Neural progenitor cell (in vitro differentiated cells): Measurements from ENCODE around the gene ANKRD62. TPM values are rescaled to one million over a fixed set of nuclear protein-coding genes. Genes with fewer than 3 reads are reported as not detected.

Source experiments
- DNase-seq: peaks from one replicate; pipeline ENCODE4 v3.0.0-alpha.2; 2016; ENCODE audit warnings: low spot score
- H2AFZ ChIP-seq: fragments of 200-600 bp; sonication (generic); replicated peaks from 2 replicates; pipeline ENCODE4 v1.6.1; 2016; ENCODE audit warnings: antibody characterized with exemption
- H3F3A ChIP-seq: fragments of 200-600 bp; sonication (generic); 2 replicates; pipeline ENCODE4 v1.6.1; 2016; ENCODE audit warnings: antibody characterized with exemption, low read depth
- H3K27ac ChIP-seq: fragments of 200-600 bp; sonication (generic); 2 replicates; pipeline ENCODE4 v1.5.1; 2016; ENCODE audit warnings: mild to moderate bottlenecking
- H3K27me3 ChIP-seq: fragments of 200-600 bp; sonication (generic); 2 replicates; pipeline ENCODE4 v1.6.1; 2016; ENCODE audit warnings: mild to moderate bottlenecking, moderate library complexity
- H3K36me3 ChIP-seq: fragments of 200-600 bp; sonication (generic); 2 replicates; pipeline ENCODE4 v1.5.1; 2016
- H3K4me1 ChIP-seq: fragments of 200-600 bp; sonication (generic); 2 replicates; pipeline ENCODE4 v1.6.1; 2016; ENCODE audit warnings: mixed run types
- H3K4me2 ChIP-seq: fragments of 200-600 bp; sonication (generic); 2 replicates; pipeline ENCODE4 v1.6.1; 2016
- H3K4me3 ChIP-seq: fragments of 200-600 bp; sonication (generic); 2 replicates; pipeline ENCODE4 v1.5.1; 2016
- H3K79me2 ChIP-seq: fragments of 200-600 bp; sonication (generic); 2 replicates; pipeline ENCODE4 v1.6.1; 2016; ENCODE audit warnings: low read depth
- H3K9ac ChIP-seq: fragments of 200-600 bp; sonication (generic); 2 replicates; pipeline ENCODE4 v1.6.1; 2016
- H3K9me3 ChIP-seq: fragments of 200-600 bp; sonication (generic); 2 replicates; pipeline ENCODE4 v1.5.1; 2016; ENCODE audit warnings: low read depth
- H4K20me1 ChIP-seq: fragments of 200-600 bp; sonication (generic); 2 replicates; pipeline ENCODE4 v1.6.1; 2016; ENCODE audit warnings: low read depth
- H3K27ac Mint-ChIP-seq: 3 replicates; pipeline ENCODE4 v1.8.0; 2021; ENCODE audit warnings: mixed read lengths
- H3K27me3 Mint-ChIP-seq: 2 replicates; pipeline ENCODE4 v1.8.0; 2022; ENCODE audit warnings: low read depth, mild to moderate bottlenecking, inconsistent platforms, moderate library complexity, mixed read lengths; ENCODE audit not compliant: insufficient read depth
- H3K36me3 Mint-ChIP-seq: 3 replicates; pipeline ENCODE4 v1.8.0; 2021; ENCODE audit warnings: mixed read lengths
- H3K4me1 Mint-ChIP-seq: 3 replicates; pipeline ENCODE4 v1.8.0; 2021; ENCODE audit warnings: mixed read lengths
- H3K4me3 Mint-ChIP-seq: 3 replicates; pipeline ENCODE4 v1.8.0; 2021; ENCODE audit warnings: mild to moderate bottlenecking, moderate library complexity, mixed read lengths
- H3K9me3 Mint-ChIP-seq: 3 replicates; pipeline ENCODE4 v1.8.0; 2020; ENCODE audit warnings: mixed read lengths
- CTCF ChIP-seq: fragments of 200-600 bp; sonication (generic); IDR thresholded peaks from 2 replicates; pipeline ENCODE4 v1.5.1; 2017; ENCODE audit warnings: antibody characterized with exemption, mild to moderate bottlenecking
- EZH2 ChIP-seq: fragments of 200-600 bp; sonication (generic); IDR thresholded peaks from 2 replicates; pipeline ENCODE4 v1.6.1; 2017; ENCODE audit warnings: antibody characterized with exemption, mild to moderate bottlenecking, moderate library complexity
- EZH2phosphoT487 ChIP-seq: fragments of 200-600 bp; sonication (generic); IDR thresholded peaks from 2 replicates; pipeline ENCODE4 v1.6.1; 2017; ENCODE audit warnings: antibody characterized with exemption
- total RNA-seq: library from RNA; depleted of rRNA; stranded (reverse); fragments of >200 nt; gene quantifications from 2 replicates; pipeline ENCODE4 v1.2.3, GENCODE V29; 2015; ENCODE audit warnings: low replicate concordance

The ANKRD62 gene
- total RNA-seq, 1 donor from 2014 or later = not detected

DNA sequence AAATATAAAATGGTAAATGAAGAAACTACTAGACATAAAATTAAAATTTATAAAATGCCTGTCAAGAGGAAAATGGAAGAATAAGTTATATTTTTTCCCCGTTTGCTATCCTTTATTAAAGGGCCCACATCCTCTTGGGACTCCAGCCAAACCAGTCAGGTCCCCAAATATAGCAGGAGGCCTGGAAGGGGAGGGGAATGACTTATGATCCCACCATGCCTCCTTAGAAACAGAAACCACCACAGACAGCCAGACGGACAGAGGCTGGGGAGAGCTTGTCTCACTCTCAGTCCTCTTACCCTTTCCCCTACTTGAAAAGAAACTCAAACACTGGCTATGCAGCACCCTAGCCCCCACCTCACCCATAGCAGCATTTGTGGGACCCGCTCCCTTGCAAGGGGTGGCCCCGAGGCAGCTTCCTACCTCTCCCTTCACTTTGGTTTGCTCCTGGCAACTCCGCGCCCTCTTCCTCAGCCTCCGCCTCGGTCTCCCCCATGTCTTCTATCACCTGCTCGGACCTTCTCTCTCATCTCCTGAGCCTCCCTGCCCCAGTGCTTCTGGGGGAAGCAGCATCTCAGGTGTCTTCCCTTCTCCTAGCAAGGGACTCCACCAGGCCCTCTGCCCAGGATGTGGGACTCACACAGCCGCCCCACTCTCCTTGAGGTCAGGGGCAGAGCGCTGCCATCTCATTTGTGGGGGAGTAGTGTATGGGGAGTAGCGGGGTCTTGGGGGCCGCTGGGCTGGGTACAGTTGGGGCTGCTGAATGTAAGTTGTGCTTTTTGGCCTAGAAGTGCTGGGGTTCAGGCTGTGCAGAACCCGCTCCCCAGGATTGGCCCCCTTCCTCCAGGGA is 37.4 kb upstream of the ANKRD62 start:
- TF ChIP-seq CTCF = no peak
- TF ChIP-seq EZH2 = no peak
- no peak for TF ChIP-seq EZH2phosphoT487
- no peaks in the 10 kb centered on the region for H3K36me3 ChIP-seq
- no peaks in the 10 kb centered on the region for H3K9me3 ChIP-seq
- H3K27ac ChIP-seq = no peak overlapping the region
- H4K20me1 ChIP-seq = no peaks in the 10 kb centered on the region
- H3F3A ChIP-seq = no peaks in the 10 kb centered on the region
- no peak overlapping the region for H3K4me2 ChIP-seq
- H3K79me2 ChIP-seq = no peaks in the 10 kb centered on the region
- H3K4me3 Mint-ChIP-seq = no peak overlapping the region
- H3K4me3 ChIP-seq = no peak overlapping the region
- no peaks in the 10 kb centered on the region for H3K36me3 Mint-ChIP-seq
- H3K9me3 Mint-ChIP-seq = no peaks in the 10 kb centered on the region
- H2AFZ ChIP-seq = no peak overlapping the region
- no peak for DNase-seq
- no peaks in the 10 kb centered on the region for H3K4me1 ChIP-seq
- H3K27ac Mint-ChIP-seq = no peak overlapping the region
- H3K27me3 Mint-ChIP-seq = peaks cover 8% of the 10 kb centered on the region
- peaks cover under 1% of the 10 kb centered on the region for H3K4me1 Mint-ChIP-seq
- no peaks in the 10 kb centered on the region for H3K27me3 ChIP-seq
- H3K9ac ChIP-seq = no peak overlapping the region

- H3K27ac ChIP-seq = no peak overlapping the region
- H3K4me3 ChIP-seq = no peak overlapping the region
- no peaks in the 10 kb centered on the region for H3K9me3 ChIP-seq
- Mint-ChIP-seq H3K27me3 (peaks cover 8% of the 10 kb centered on the region), H3K36me3 (no peaks in the 10 kb centered on the region), H3K4me1 (no peaks in the 10 kb centered on the region), H3K27ac (no peak overlapping the region), H3K9me3 (no peaks in the 10 kb centered on the region), H3K4me3 (no peak overlapping the region)
- no peaks in the 10 kb centered on the region for H4K20me1 ChIP-seq
- TF ChIP-seq CTCF (no peak), EZH2 (no peak), EZH2phosphoT487 (no peak)
- H2AFZ ChIP-seq = no peak overlapping the region
- H3K9ac ChIP-seq = no peak overlapping the region
- no peaks in the 10 kb centered on the region for H3K27me3 ChIP-seq
- H3K4me2 ChIP-seq = no peak overlapping the region
- no peak for DNase-seq
- H3K36me3 ChIP-seq = no peaks in the 10 kb centered on the region
- H3K79me2 ChIP-seq = no peaks in the 10 kb centered on the region
- H3F3A ChIP-seq = no peaks in the 10 kb centered on the region
- H3K4me1 ChIP-seq = no peaks in the 10 kb centered on the region
Measured at GRCh38 chr18:12056884-12057402, 36.7 kb upstream of the ANKRD62 start.

DNA sequence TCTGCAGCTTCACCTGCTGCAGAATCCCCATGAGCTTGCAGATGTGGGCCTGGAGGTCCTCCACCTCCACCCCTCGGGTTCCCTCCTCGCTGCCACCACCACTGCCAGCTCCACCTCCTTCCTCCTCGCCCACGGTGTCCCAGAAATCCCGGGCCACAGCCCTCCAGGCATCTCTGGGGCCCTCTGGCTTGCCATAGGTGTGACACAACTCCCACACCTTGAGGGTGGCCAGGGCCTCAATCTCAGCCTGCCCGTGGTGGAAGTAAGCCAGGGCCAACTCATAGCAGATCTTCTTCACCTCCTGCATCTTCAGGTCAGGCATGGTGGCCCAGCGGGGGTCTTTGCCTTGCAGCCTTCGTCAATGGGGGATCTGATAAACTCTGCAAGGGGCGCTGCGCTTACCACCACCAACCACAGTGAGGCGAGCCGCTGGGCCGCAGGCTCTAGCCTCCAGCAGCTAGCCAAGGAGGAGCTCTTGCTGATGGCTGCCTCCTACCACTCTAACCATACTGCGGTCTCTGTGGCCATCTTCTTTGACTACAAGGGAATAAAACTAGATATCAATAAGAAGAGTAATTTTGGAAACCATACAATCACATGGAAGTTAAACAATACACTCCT is 36.1 kb upstream of the ANKRD62 start:
- Histone ChIP-seq H3K9ac (no peak overlapping the region), H3K4me1 (no peaks in the 10 kb centered on the region), H3K79me2 (no peaks in the 10 kb centered on the region), H3F3A (no peaks in the 10 kb centered on the region), H3K4me3 (no peak overlapping the region), H3K36me3 (no peaks in the 10 kb centered on the region), H3K4me2 (no peak overlapping the region), H3K27ac (no peak overlapping the region), H3K27me3 (no peaks in the 10 kb centered on the region), H4K20me1 (no peaks in the 10 kb centered on the region), H3K9me3 (no peaks in the 10 kb centered on the region), H2AFZ (no peak overlapping the region)
- DNase-seq = no peak
- TF ChIP-seq CTCF (peak; percentile 20), EZH2phosphoT487 (no peak)
- Mint-ChIP-seq H3K36me3 (no peaks in the 10 kb centered on the region), H3K9me3 (no peaks in the 10 kb centered on the region), H3K4me1 (no peaks in the 10 kb centered on the region), H3K4me3 (no peak overlapping the region), H3K27ac (no peak overlapping the region), H3K27me3 (peaks cover 8% of the 10 kb centered on the region)
